PFSK-1 (cell line): Measurements from ENCODE around the gene ANKRD24.

Experiments used
- FOXP2 ChIP-seq: optimal IDR thresholded peaks from 2 replicates; pipeline ENCODE3; 2011; ENCODE audit warnings: borderline replicate concordance, control low read depth, inconsistent platforms; ENCODE audit not compliant: insufficient read depth; ENCODE audit errors: extremely low read length, extremely low read depth
- POLR2AphosphoS5 ChIP-seq: IDR thresholded peaks from 2 replicates; pipeline ENCODE4 v1.6.1; 2012; ENCODE audit warnings: low read depth, mild to moderate bottlenecking, control low read depth, low read length, moderate library complexity
- REST ChIP-seq, 2 experiments: IDR thresholded peaks; 2 replicates each; pipeline versions ENCODE4 v1.6.1 to v1.8.0; 2011 to 2012; ENCODE audit warnings: low read depth in 2 of 2, low read length in 2 of 2, control low read depth in 1 of 2, inconsistent platforms in 1 of 2, mild to moderate bottlenecking in 1 of 2, moderate library complexity in 1 of 2; ENCODE audit not compliant: insufficient read depth in 1 of 2
- SIN3A ChIP-seq: IDR thresholded peaks from 2 replicates; pipeline ENCODE4 v1.6.1; 2012; ENCODE audit warnings: mild to moderate bottlenecking, low read length, moderate library complexity, borderline replicate concordance; ENCODE audit not compliant: insufficient read depth
- TAF1 ChIP-seq: IDR thresholded peaks from 2 replicates; pipeline ENCODE4 v1.6.1; 2012; ENCODE audit warnings: low read length, control low read depth, borderline replicate concordance; ENCODE audit not compliant: insufficient read depth

ANKRD24 gene

GRCh38 chr19:4198467-4199126 is 16.1 kb downstream of the ANKRD24 start:
- no peak for TF ChIP-seq FOXP2

- TF ChIP-seq REST (IDR thresholded peaks at IDR 0.05; ENCODE audit: insufficient read depth in 1 of 2, low read depth in 2 of 2, low read length in 2 of 2), result no peak
- TF ChIP-seq SIN3A, result no peak
- no peak for TF ChIP-seq TAF1
- TF ChIP-seq FOXP2, result no peak
- no peak for TF ChIP-seq POLR2AphosphoS5
Measured at GRCh38 chr19:4199699-4200293, 17.3 kb downstream of the ANKRD24 start.

GRCh38 chr19:4200940-4201542 is 18.6 kb downstream of the ANKRD24 start:
- TF ChIP-seq FOXP2 (no peak), SIN3A (no peak), TAF1 (no peak), REST (IDR thresholded peaks at IDR 0.05; ENCODE audit: insufficient read depth in 1 of 2, low read depth in 2 of 2, low read length in 2 of 2) (no peak), POLR2AphosphoS5 (no peak)

DNA sequence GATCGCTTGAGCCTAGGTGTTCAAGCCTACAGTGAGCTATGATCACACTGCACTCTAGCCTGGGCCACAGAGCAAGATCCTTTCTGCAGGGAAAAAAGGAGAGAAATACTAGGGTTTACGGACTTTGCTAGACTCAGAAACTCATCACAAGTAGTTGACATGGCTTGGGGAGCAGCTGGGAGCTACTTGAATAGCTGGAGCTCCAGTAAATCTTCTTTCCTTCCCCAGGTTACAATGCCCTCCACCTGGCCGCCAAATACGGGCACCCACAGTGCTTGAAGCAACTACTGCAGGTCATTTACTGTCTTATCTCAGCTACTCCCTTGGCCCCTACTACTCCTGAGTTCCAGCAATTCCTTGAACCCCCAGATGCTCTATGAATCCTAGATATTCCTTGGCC is 19.3 kb downstream of the ANKRD24 start:
- TF ChIP-seq TAF1, result no peak
- TF ChIP-seq POLR2AphosphoS5, result no peak
- TF ChIP-seq REST (IDR thresholded peaks at IDR 0.05; ENCODE audit: insufficient read depth in 1 of 2, low read depth in 2 of 2, low read length in 2 of 2), result no peak
- TF ChIP-seq FOXP2, result no peak
- TF ChIP-seq SIN3A, result no peak

- TF ChIP-seq POLR2AphosphoS5 (no peak), FOXP2 (no peak), SIN3A (no peak), REST (IDR thresholded peaks at IDR 0.05; ENCODE audit: insufficient read depth in 1 of 2, low read depth in 2 of 2, low read length in 2 of 2) (no peak), TAF1 (no peak)
Measured at GRCh38 chr19:4206818-4207484, 24.5 kb downstream of the ANKRD24 start.
